H9 (cell line): ENCODE measurements around the gene OTOF. TPM values are rescaled to one million over a fixed set of nuclear protein-coding genes. Genes with fewer than 3 reads are reported as not detected.

Source experiments
- DNase-seq: peaks from one replicate; pipeline ENCODE4 v3.0.0-alpha.2; 2017
- H2AFZ ChIP-seq: one replicate; pipeline ENCODE4 v1.6.1; 2013; ENCODE audit warnings: mild to moderate bottlenecking, low read length, control low read depth, moderate library complexity
- H2AK5ac ChIP-seq: 2 replicates; pipeline ENCODE4 v1.6.1; 2013; ENCODE audit warnings: low read length, control low read depth, mixed read lengths; ENCODE audit not compliant: insufficient read length
- H2BK120ac ChIP-seq: one replicate; pipeline ENCODE4 v1.6.1; 2013; ENCODE audit warnings: low read depth, mild to moderate bottlenecking, low read length, control low read depth, inconsistent platforms; ENCODE audit not compliant: poor library complexity, severe bottlenecking
- H2BK12ac ChIP-seq: 2 replicates; pipeline ENCODE4 v1.6.1; 2013; ENCODE audit warnings: low read length, control low read depth, mixed read lengths, low read depth; ENCODE audit not compliant: insufficient read length
- H2BK15ac ChIP-seq: 2 replicates; pipeline ENCODE4 v1.6.1; 2013; ENCODE audit warnings: low read depth, low read length, control low read depth
- H2BK20ac ChIP-seq: one replicate; pipeline ENCODE4 v1.6.1; 2013; ENCODE audit warnings: low read depth, mild to moderate bottlenecking, low read length, control low read depth, inconsistent platforms; ENCODE audit not compliant: poor library complexity, severe bottlenecking
- H2BK5ac ChIP-seq: 2 replicates; pipeline ENCODE4 v1.6.1; 2013; ENCODE audit warnings: low read length, control low read depth, mixed read lengths; ENCODE audit not compliant: insufficient read length
- H3K14ac ChIP-seq: 2 replicates; pipeline ENCODE4 v1.6.1; 2013; ENCODE audit warnings: low read length, control low read depth; ENCODE audit not compliant: insufficient read depth
- H3K18ac ChIP-seq: 2 replicates; pipeline ENCODE4 v1.6.1; 2013; ENCODE audit warnings: low read depth, mild to moderate bottlenecking, mixed read lengths, low read length, control low read depth; ENCODE audit not compliant: insufficient read length
- H3K23ac ChIP-seq: 2 replicates; pipeline ENCODE4 v1.6.1; 2013; ENCODE audit warnings: low read length, control low read depth, mixed read lengths, low read depth; ENCODE audit not compliant: insufficient read length
- H3K23me2 ChIP-seq: 2 replicates; pipeline ENCODE4 v1.6.1; 2013; ENCODE audit warnings: low read depth, mild to moderate bottlenecking, mixed read lengths, low read length, control low read depth; ENCODE audit not compliant: insufficient read length, poor library complexity, severe bottlenecking
- H3K27ac ChIP-seq: 2 replicates; pipeline ENCODE4 v1.5.1; 2013; ENCODE audit warnings: low read length, control low read depth, mixed read lengths, low read depth; ENCODE audit not compliant: insufficient read length
- H3K27me3 ChIP-seq: 2 replicates; pipeline ENCODE4 v1.6.1; 2013; ENCODE audit warnings: low read length, control low read depth, inconsistent platforms; ENCODE audit not compliant: insufficient read depth
- H3K4ac ChIP-seq: 2 replicates; pipeline ENCODE4 v1.6.1; 2013; ENCODE audit warnings: low read depth, mild to moderate bottlenecking, control low read depth, inconsistent platforms, low read length, moderate library complexity
- H3K4me1 ChIP-seq: 2 replicates; pipeline ENCODE4 v1.6.1; 2013; ENCODE audit warnings: low read length, control low read depth, inconsistent platforms; ENCODE audit not compliant: insufficient read depth
- H3K4me2 ChIP-seq: 2 replicates; pipeline ENCODE4 v1.6.1; 2013; ENCODE audit warnings: low read length, control low read depth, mixed read lengths; ENCODE audit not compliant: insufficient read length, insufficient read depth
- H3K56ac ChIP-seq: 2 replicates; pipeline ENCODE4 v1.6.1; 2013; ENCODE audit warnings: low read depth, mild to moderate bottlenecking, mixed read lengths, low read length, control low read depth; ENCODE audit not compliant: insufficient read length
- H3K79me1 ChIP-seq: 2 replicates; pipeline ENCODE4 v1.6.1; 2013; ENCODE audit warnings: low read depth, mild to moderate bottlenecking, moderate library complexity, low read length, control low read depth, inconsistent platforms; ENCODE audit not compliant: insufficient read depth, poor library complexity, severe bottlenecking
- H3K79me2 ChIP-seq: 2 replicates; pipeline ENCODE4 v1.6.1; 2013; ENCODE audit warnings: low read length, control low read depth, inconsistent platforms; ENCODE audit not compliant: insufficient read depth
- H3K9ac ChIP-seq: 2 replicates; pipeline ENCODE4 v1.6.1; 2013; ENCODE audit warnings: low read length, control low read depth, mixed read lengths; ENCODE audit not compliant: insufficient read length; ENCODE audit errors: extremely low read depth
- H3K9me3 ChIP-seq: one replicate; pipeline ENCODE4 v1.6.1; 2013; ENCODE audit warnings: low read depth, low read length, inconsistent platforms; ENCODE audit not compliant: control insufficient read depth
- H3T11ph ChIP-seq: one replicate; pipeline ENCODE4 v1.6.1; 2013; ENCODE audit warnings: mild to moderate bottlenecking, low read length, control low read depth, inconsistent platforms
- H4K20me1 ChIP-seq: one replicate; pipeline ENCODE4 v1.6.1; 2013; ENCODE audit not compliant: control insufficient read depth, insufficient read length, insufficient read depth
- H4K5ac ChIP-seq: 2 replicates; pipeline ENCODE4 v1.6.1; 2013; ENCODE audit warnings: low read depth, mild to moderate bottlenecking, mixed read lengths, low read length, control low read depth; ENCODE audit not compliant: insufficient read length
- H4K8ac ChIP-seq: replicated peaks from 2 replicates; pipeline ENCODE4 v1.6.1; 2013; ENCODE audit warnings: low read length, control low read depth, mixed read lengths, low read depth; ENCODE audit not compliant: insufficient read length
- H4K91ac ChIP-seq: 2 replicates; pipeline ENCODE4 v1.6.1; 2013; ENCODE audit warnings: low read depth, mild to moderate bottlenecking, moderate library complexity, mixed read lengths, low read length, control low read depth; ENCODE audit not compliant: insufficient read length
- H3K27ac Mint-ChIP-seq, 3 experiments: 2 replicates in 2 of 3; 3 replicates in 1 of 3; pipeline ENCODE4 v1.8.0; 2020 to 2021; ENCODE audit warnings: mixed read lengths in 3 of 3, mild to moderate bottlenecking in 1 of 3, moderate library complexity in 1 of 3
- H3K27me3 Mint-ChIP-seq: 2 replicates; pipeline ENCODE4 v1.8.0; 2021; ENCODE audit warnings: low read depth, mild to moderate bottlenecking, moderate library complexity, mixed read lengths
- H3K36me3 Mint-ChIP-seq, 3 experiments: 2 replicates in 2 of 3; 3 replicates in 1 of 3; pipeline ENCODE4 v1.8.0; 2020 to 2021; ENCODE audit warnings: low read depth in 3 of 3, mixed read lengths in 3 of 3; ENCODE audit not compliant: insufficient read depth in 1 of 3
- H3K4me1 Mint-ChIP-seq, 2 experiments: 2 replicates each; pipeline ENCODE4 v1.8.0; 2020; ENCODE audit warnings: mixed read lengths in 2 of 2
- H3K4me3 Mint-ChIP-seq, 2 experiments: 2 replicates in 1 of 2; 3 replicates in 1 of 2; pipeline ENCODE4 v1.8.0; 2020 to 2021; ENCODE audit warnings: mild to moderate bottlenecking in 2 of 2, mixed read lengths in 2 of 2, moderate library complexity in 1 of 2
- H3K9me3 Mint-ChIP-seq, 2 experiments: 2 replicates in 1 of 2; 3 replicates in 1 of 2; pipeline ENCODE4 v1.8.0; 2020; ENCODE audit warnings: mild to moderate bottlenecking in 2 of 2, mixed read lengths in 2 of 2, moderate library complexity in 1 of 2
- WGBS: extraction: QIAGEN DNeasy Blood & Tissue Kit; methylation state at CpG from one replicate; pipeline ENCODE4 v1.1.7; 2013; ENCODE audit warnings: missing lambda C conversion rate, low lambda C conversion rate, mixed read lengths; ENCODE audit not compliant: insufficient read length; ENCODE audit errors: extremely low coverage; 5-methylcytosine and 5-hydroxymethylcytosine counted together
- total RNA-seq: library from RNA; stranded (reverse); gene quantifications from 2 replicates; pipeline ENCODE4 v1.2.1, GENCODE V29; 2021
- TF ChIP-seq, protein P1 (sequence below): fragments of 200-600 bp; sonication (generic); conservative IDR thresholded peaks from 3 replicates; pipeline ENCODE4 v1.8.0; 2021; ENCODE audit warnings: antibody characterized with exemption, mild to moderate bottlenecking

The OTOF gene
- total RNA-seq, 1 experiment from 2014 or later = 0.35 TPM

DNA sequence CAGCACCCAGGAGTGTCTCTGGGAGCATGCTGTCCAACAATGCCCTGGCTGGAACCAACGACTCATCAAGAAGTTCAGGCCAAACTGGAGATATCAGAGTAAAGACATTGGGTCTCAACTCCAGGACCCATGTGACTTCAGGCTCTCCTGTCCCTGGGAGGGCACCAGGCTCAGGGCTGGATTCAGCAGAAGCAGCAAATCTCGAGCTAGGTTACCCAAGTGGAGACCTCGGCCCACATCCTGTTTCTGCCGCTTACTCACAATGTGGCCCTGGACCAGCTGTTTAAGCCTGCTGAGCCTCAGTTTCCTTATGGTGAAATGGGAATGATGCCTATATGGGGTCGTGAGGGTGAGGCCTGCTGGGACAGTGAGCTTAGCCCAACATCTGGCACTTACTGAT lies 9.3 kb upstream of the OTOF start:
- Histone ChIP-seq H2BK20ac (no peak overlapping the region), H4K8ac (no peak overlapping the region), H3K56ac (no peak overlapping the region), H3K23me2 (no peaks in the 10 kb centered on the region), H2AFZ (no peak overlapping the region), H3K23ac (no peak overlapping the region), H2BK15ac (no peak overlapping the region), H3K27ac (no peak overlapping the region), H3K4me2 (no peak overlapping the region), H3K4me1 (no peaks in the 10 kb centered on the region), H2BK120ac (no peak overlapping the region), H3K27me3 (no peaks in the 10 kb centered on the region), H3K9me3 (no peaks in the 10 kb centered on the region), H3K79me1 (no peaks in the 10 kb centered on the region), H2BK5ac (no peak overlapping the region), H4K20me1 (peaks cover 3% of the 10 kb centered on the region), H2AK5ac (no peak overlapping the region), H3K9ac (no peak overlapping the region), H3K18ac (no peak overlapping the region), H4K91ac (no peak overlapping the region), H3K14ac (no peak overlapping the region), H3K79me2 (no peaks in the 10 kb centered on the region), H3K4ac (no peak overlapping the region), H4K5ac (no peak overlapping the region), H3T11ph (no peak overlapping the region), H2BK12ac (no peak overlapping the region)
- Mint-ChIP-seq H3K4me1 (no peaks in the 10 kb centered on the region), H3K9me3 (no peaks in the 10 kb centered on the region; a peak in 2 of 5 replicates), H3K36me3 (no peaks in the 10 kb centered on the region), H3K4me3 (no peak overlapping the region), H3K27me3 (peaks cover 4% of the 10 kb centered on the region), H3K27ac (no peak overlapping the region)
- DNase-seq = no peak
- TF ChIP-seq, protein P1, sequence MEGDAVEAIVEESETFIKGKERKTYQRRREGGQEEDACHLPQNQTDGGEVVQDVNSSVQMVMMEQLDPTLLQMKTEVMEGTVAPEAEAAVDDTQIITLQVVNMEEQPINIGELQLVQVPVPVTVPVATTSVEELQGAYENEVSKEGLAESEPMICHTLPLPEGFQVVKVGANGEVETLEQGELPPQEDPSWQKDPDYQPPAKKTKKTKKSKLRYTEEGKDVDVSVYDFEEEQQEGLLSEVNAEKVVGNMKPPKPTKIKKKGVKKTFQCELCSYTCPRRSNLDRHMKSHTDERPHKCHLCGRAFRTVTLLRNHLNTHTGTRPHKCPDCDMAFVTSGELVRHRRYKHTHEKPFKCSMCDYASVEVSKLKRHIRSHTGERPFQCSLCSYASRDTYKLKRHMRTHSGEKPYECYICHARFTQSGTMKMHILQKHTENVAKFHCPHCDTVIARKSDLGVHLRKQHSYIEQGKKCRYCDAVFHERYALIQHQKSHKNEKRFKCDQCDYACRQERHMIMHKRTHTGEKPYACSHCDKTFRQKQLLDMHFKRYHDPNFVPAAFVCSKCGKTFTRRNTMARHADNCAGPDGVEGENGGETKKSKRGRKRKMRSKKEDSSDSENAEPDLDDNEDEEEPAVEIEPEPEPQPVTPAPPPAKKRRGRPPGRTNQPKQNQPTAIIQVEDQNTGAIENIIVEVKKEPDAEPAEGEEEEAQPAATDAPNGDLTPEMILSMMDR = no peak
- WGBS = no CpG with 5 or more reads among the region's 5 CpGs
